WTC11 (cell line): Measurements from ENCODE around the gene BAG1. TPM values are rescaled to one million over a fixed set of nuclear protein-coding genes. Genes with fewer than 3 reads are reported as not detected.

Experiments used
- ATAC-seq: fragments of 200-7000 bp; cut with Tn5 transposase; 2 replicates; pipeline ENCODE4 v1.10.0; 2021; ENCODE audit warnings: mild to moderate bottlenecking, moderate library complexity
- CTCF ChIA-PET: fragments of 300-600 bp; sonication (Branson Sonifier 250); formaldehyde crosslinking; loops from one replicate; lab custom pipeline; 2021; ENCODE audit warnings: antibody characterized with exemption; lab: Charles Lee
- POLR2A ChIA-PET: fragments of 350-600 bp; sonication (Branson Sonifier 250); formaldehyde crosslinking; loops from one replicate; lab custom pipeline; 2021; ENCODE audit warnings: antibody characterized with exemption; lab: Charles Lee
- DNase-seq: peaks from one replicate; pipeline ENCODE4 v3.0.0; 2021; ENCODE audit warnings: low spot score
- H3K27ac Mint-ChIP-seq: 2 replicates; pipeline ENCODE4 v1.8.0; 2021; ENCODE audit warnings: mixed read lengths
- H3K27me3 Mint-ChIP-seq: 2 replicates; pipeline ENCODE4 v1.8.0; 2021; ENCODE audit warnings: low read depth, mild to moderate bottlenecking, moderate library complexity, mixed read lengths
- H3K36me3 Mint-ChIP-seq: 2 replicates; pipeline ENCODE4 v1.8.0; 2021; ENCODE audit warnings: mixed read lengths
- H3K4me1 Mint-ChIP-seq: 2 replicates; pipeline ENCODE4 v1.8.0; 2022; ENCODE audit warnings: mixed read lengths
- H3K4me3 Mint-ChIP-seq: 2 replicates; pipeline ENCODE4 v1.8.0; 2021; ENCODE audit warnings: mild to moderate bottlenecking, moderate library complexity, mixed read lengths
- H3K9me3 Mint-ChIP-seq: 2 replicates; pipeline ENCODE4 v1.8.0; 2021; ENCODE audit warnings: mixed read lengths
- ATF6 ChIP-seq: sonication (generic); formaldehyde crosslinking; IDR thresholded peaks from 2 replicates; pipeline ENCODE4 v1.8.1; 2023; ENCODE audit warnings: mild to moderate bottlenecking, missing genetic modification reagents
- CBFB ChIP-seq: sonication (generic); formaldehyde crosslinking; IDR thresholded peaks from 2 replicates; pipeline ENCODE4 v1.8.1; 2022; ENCODE audit warnings: mild to moderate bottlenecking, low read depth, missing genetic modification reagents
- E2F1 ChIP-seq: sonication (generic); formaldehyde crosslinking; IDR thresholded peaks from 2 replicates; pipeline ENCODE4 v1.8.0; 2022; ENCODE audit warnings: mild to moderate bottlenecking, missing genetic modification reagents
- GRHL2 ChIP-seq: fragments of 250-450 bp; sonication (Bioruptor Pico); IDR thresholded peaks from 2 replicates; pipeline ENCODE4 v1.8.0; 2022; ENCODE audit warnings: mild to moderate bottlenecking, moderate library complexity; ENCODE audit not compliant: insufficient replicate concordance, severe bottlenecking
- JAZF1 ChIP-seq: fragments of 250-450 bp; sonication (Bioruptor Pico); IDR thresholded peaks from 2 replicates; pipeline ENCODE4 v1.9.0; 2021; ENCODE audit warnings: moderate library complexity, mild to moderate bottlenecking, inconsistent platforms
- KAT7 ChIP-seq: sonication (generic); formaldehyde crosslinking; IDR thresholded peaks from 2 replicates; pipeline ENCODE4 v1.8.1; 2023; ENCODE audit warnings: missing genetic modification reagents, mild to moderate bottlenecking, borderline replicate concordance
- NFATC4 ChIP-seq: fragments of 250-450 bp; sonication (Bioruptor Pico); IDR thresholded peaks from 2 replicates; pipeline ENCODE4 v1.9.0; 2021; ENCODE audit warnings: mild to moderate bottlenecking
- NR2C2 ChIP-seq: sonication (generic); formaldehyde crosslinking; IDR thresholded peaks from 2 replicates; pipeline ENCODE4 v1.8.0; 2022; ENCODE audit warnings: mild to moderate bottlenecking, missing genetic modification reagents
- SP1 ChIP-seq: sonication (generic); formaldehyde crosslinking; conservative IDR thresholded peaks from 2 replicates; pipeline ENCODE4 v1.8.1; 2022; ENCODE audit warnings: missing genetic modification reagents
- STAT6 ChIP-seq: sonication (generic); formaldehyde crosslinking; conservative IDR thresholded peaks from 2 replicates; pipeline ENCODE4 v1.8.1; 2023; ENCODE audit warnings: mild to moderate bottlenecking, low read depth, missing genetic modification reagents, moderate library complexity
- TEAD1 ChIP-seq: sonication (generic); formaldehyde crosslinking; IDR thresholded peaks from 2 replicates; pipeline ENCODE4 v1.8.0; 2022; ENCODE audit warnings: mild to moderate bottlenecking, missing genetic modification reagents
- USF2 ChIP-seq: sonication (generic); formaldehyde crosslinking; IDR thresholded peaks from 2 replicates; pipeline ENCODE4 v1.8.1; 2023; ENCODE audit warnings: mild to moderate bottlenecking, missing genetic modification reagents, moderate library complexity
- ZBTB21 ChIP-seq: sonication (generic); formaldehyde crosslinking; IDR thresholded peaks from 2 replicates; pipeline ENCODE4 v1.8.1; 2023; ENCODE audit warnings: mild to moderate bottlenecking, missing genetic modification reagents, borderline replicate concordance
- ZBTB43 ChIP-seq: sonication (generic); formaldehyde crosslinking; IDR thresholded peaks from 2 replicates; pipeline ENCODE4 v1.8.1; 2023; ENCODE audit warnings: mild to moderate bottlenecking, missing genetic modification reagents
- ZNF232 ChIP-seq: sonication (generic); formaldehyde crosslinking; IDR thresholded peaks from 2 replicates; pipeline ENCODE4 v1.8.0; 2022; ENCODE audit warnings: mild to moderate bottlenecking, missing genetic modification reagents
- ZNF425 ChIP-seq: fragments of 250-450 bp; sonication (Bioruptor Pico); conservative IDR thresholded peaks from 2 replicates; pipeline ENCODE4 v1.9.0; 2021; ENCODE audit warnings: mild to moderate bottlenecking
- ZNF671 ChIP-seq: fragments of 250-450 bp; sonication (Bioruptor Pico); IDR thresholded peaks from 2 replicates; pipeline ENCODE4 v1.8.0; 2021; ENCODE audit warnings: mild to moderate bottlenecking
- total RNA-seq: library from RNA; stranded (reverse); gene quantifications from 3 replicates; pipeline ENCODE4 v1.2.3, GENCODE V29; 2021
- TF ChIP-seq, protein P1 (sequence below): sonication (generic); formaldehyde crosslinking; IDR thresholded peaks from 2 replicates; pipeline ENCODE4 v1.8.0; 2023; ENCODE audit warnings: missing genetic modification reagents
- TF ChIP-seq, protein P2 (sequence below): sonication (generic); formaldehyde crosslinking; IDR thresholded peaks from 2 replicates; pipeline ENCODE4 v1.8.0; 2022; ENCODE audit warnings: mild to moderate bottlenecking, missing genetic modification reagents

Gene BAG1
- total RNA-seq, 1 experiment from 2014 or later, result 52.9 TPM

DNA sequence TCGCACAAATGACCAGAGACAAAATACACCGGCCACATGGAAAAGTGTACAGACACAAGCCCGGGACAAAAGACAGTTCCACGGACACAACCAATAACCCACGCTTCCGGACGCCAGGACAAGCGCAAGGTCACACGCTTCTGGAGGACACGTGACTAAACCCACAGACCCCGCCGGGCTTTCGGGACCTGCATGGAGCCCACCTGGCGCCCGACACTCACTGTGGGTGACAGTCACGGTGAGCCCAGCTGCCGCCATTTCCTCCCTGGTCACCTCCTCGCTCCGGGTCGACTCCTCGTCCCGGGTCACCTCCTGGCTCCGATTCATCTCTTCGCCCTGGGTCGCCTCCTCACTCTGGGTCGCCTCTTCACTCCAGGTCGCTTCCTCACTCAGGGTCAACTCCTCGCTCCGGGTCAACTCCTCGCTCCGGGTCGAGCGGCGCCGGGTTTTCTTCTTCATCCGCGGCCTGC is 470 bp downstream of the BAG1 start (continued):
- TF ChIP-seq USF2 (CRISPR knock-in tag), result peak; percentile 77
- TF ChIP-seq, protein P1, sequence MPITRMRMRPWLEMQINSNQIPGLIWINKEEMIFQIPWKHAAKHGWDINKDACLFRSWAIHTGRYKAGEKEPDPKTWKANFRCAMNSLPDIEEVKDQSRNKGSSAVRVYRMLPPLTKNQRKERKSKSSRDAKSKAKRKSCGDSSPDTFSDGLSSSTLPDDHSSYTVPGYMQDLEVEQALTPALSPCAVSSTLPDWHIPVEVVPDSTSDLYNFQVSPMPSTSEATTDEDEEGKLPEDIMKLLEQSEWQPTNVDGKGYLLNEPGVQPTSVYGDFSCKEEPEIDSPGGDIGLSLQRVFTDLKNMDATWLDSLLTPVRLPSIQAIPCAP, result no peak
- no peak for TF ChIP-seq TEAD1 (CRISPR knock-in tag)
- no peak for TF ChIP-seq ZBTB43 (CRISPR knock-in tag)
- no peak for TF ChIP-seq JAZF1

GRCh38 chr9:33263131-33264002 is 1.1 kb downstream of the BAG1 start:
- Mint-ChIP-seq H3K4me3 (peak overlapping the region; percentile 98), H3K4me1 (peaks cover 13% of the 10 kb centered on the region), H3K36me3 (peaks cover 50% of the 10 kb centered on the region), H3K27me3 (no peaks in the 10 kb centered on the region), H3K9me3 (no peaks in the 10 kb centered on the region), H3K27ac (peak overlapping the region; percentile 95)
- ChIA-PET CTCF (interaction anchor here (1.1 kb wide), 1 partner anchor 23 kb away, joined by 4 read pairs; no protein-coding TSS in a partner anchor), POLR2A (interaction anchor here (0.5 to 2.2 kb wide), 3 partner anchors 27 to 239 kb away, joined by 3 to 13 read pairs (median 4); partner anchors contain the start of genes DNAJA1 and NFX1)
- no peak for TF ChIP-seq USF2 (CRISPR knock-in tag)
- no peak for TF ChIP-seq ZNF425 (CRISPR knock-in tag)
- no peak for TF ChIP-seq CBFB (CRISPR knock-in tag)
- TF ChIP-seq NFATC4 (CRISPR knock-in tag), result no peak
- ATAC-seq (no peak), DNase-seq (no peak)

DNA sequence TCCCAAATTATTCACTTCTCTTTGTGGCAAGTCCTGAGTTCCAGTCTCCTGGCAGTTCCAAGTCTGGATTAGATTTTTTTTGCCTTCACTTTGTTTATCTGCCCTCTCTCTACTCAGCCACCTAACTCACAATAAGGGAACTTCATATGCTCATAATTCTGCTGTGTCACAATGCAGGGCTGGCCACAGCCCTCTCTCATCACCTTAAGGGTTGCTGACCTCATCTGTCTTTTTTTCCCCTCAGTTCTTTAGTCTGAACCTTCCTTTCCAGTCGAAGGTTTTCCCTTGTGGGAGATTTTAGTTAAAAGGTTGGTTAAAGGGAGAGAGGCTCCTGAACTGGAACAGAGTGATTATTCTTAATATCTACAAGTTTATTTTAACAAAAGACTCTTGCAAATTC is 4.1 kb downstream of the BAG1 start:
- CTCF ChIA-PET, result no interaction called here
- ATAC-seq, result no peak
- peaks cover 9% of the 10 kb centered on the region for H3K4me1 Mint-ChIP-seq
- no peaks in the 10 kb centered on the region for H3K27me3 Mint-ChIP-seq
- peaks cover 59% of the 10 kb centered on the region for H3K36me3 Mint-ChIP-seq
- POLR2A ChIA-PET, result no interaction called here
- no peak overlapping the region for H3K4me3 Mint-ChIP-seq
- DNase-seq, result no peak
- no peaks in the 10 kb centered on the region for H3K9me3 Mint-ChIP-seq
- H3K27ac Mint-ChIP-seq, result no peak overlapping the region
- TF ChIP-seq ZNF671 (no peak), KAT7 (CRISPR knock-in tag) (no peak), NR2C2 (CRISPR knock-in tag) (no peak), ZNF232 (no peak), ZBTB21 (CRISPR knock-in tag) (no peak), SP1 (CRISPR knock-in tag) (no peak), ATF6 (CRISPR knock-in tag) (no peak), E2F1 (CRISPR knock-in tag) (no peak), GRHL2 (CRISPR knock-in tag) (no peak), STAT6 (no peak)
- TF ChIP-seq, protein P2, sequence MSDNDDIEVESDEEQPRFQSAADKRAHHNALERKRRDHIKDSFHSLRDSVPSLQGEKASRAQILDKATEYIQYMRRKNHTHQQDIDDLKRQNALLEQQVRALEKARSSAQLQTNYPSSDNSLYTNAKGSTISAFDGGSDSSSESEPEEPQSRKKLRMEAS, result no peak
